ENCODE measurements around the gene ITGAL. TPM values are rescaled to one million over a fixed set of nuclear protein-coding genes. Genes with fewer than 3 reads are reported as not detected.

Gene ITGAL
- total and polyA plus RNA-seq, 2 of the 13 experiments (the other 11 are each of a cell fraction or from before 2014, with no cell fraction given), result 0.86 to 1.2 TPM

- TF ChIP-seq CHD4 (IDR thresholded peaks at IDR 0.05; ENCODE audit: borderline replicate concordance, low read length), result peak; percentile 93; the same call in 1 of the 2 replicates
- TF ChIP-seq ZKSCAN5 (CRISPR knock-in tag; IDR thresholded peaks at IDR 0.05), result peak; percentile 51; the same call in 1 of the 2 replicates
- no peak for TF ChIP-seq RFXANK (CRISPR knock-in tag; IDR thresholded peaks at IDR 0.05)
- 0 out of 2 replicates have a peak, but pooled peaks have one; percentile 3 for TF ChIP-seq RAD21 (CRISPR knock-in tag; IDR thresholded peaks at IDR 0.05)
- no peak; the same call in 1 of the 2 replicates for TF ChIP-seq PHF21A (CRISPR knock-in tag; IDR thresholded peaks at IDR 0.05)
- peak; percentile 5; the same call in 1 of the 2 replicates for TF ChIP-seq MED13 (CRISPR knock-in tag; IDR thresholded peaks at IDR 0.05)
Observed at GRCh38 chr16:30558789-30559377, 86.3 kb downstream of the ITGAL start (continued).

- Histone ChIP-seq H3K4me2 (ENCODE audit: low read depth, low read length) (no peak overlapping the region), H3K36me3 (replicated peaks in 1 of 2; ENCODE audit: control insufficient read depth in 1 of 2, insufficient read depth in 2 of 2, low read length in 2 of 2) (peaks cover 0 to 16% of the 10 kb centered on the region in 2 experiments; a peak in 3 of 5 replicates), H3K9ac (ENCODE audit: insufficient read depth, low read depth, low read length) (no peak overlapping the region), H3K4me1 (ENCODE audit: insufficient read depth, low read length) (peaks cover 27% of the 10 kb centered on the region), H2AFZ (ENCODE audit: low read length) (no peak overlapping the region), H4K20me1 (ENCODE audit: insufficient read depth, low read length) (no peaks in the 10 kb centered on the region), H3K79me2 (ENCODE audit: insufficient read depth, low read length) (peaks cover 19% of the 10 kb centered on the region), H3K27ac (ENCODE audit: extremely low read length, insufficient read depth, low read length) (no peak overlapping the region), H3K9me3 (ENCODE audit: low read length) (no peaks in the 10 kb centered on the region), H3K27me3 (ENCODE audit: control insufficient read depth in 1 of 2, insufficient read depth in 2 of 2, low read length in 2 of 2) (no peaks in the 10 kb centered on the region), H3K4me3 (replicated peaks in 1 of 3; ENCODE audit: insufficient read depth in 1 of 3, low read depth in 2 of 3, low read length in 3 of 3) (no peak overlapping the region)
- DNase-seq (ENCODE audit: low spot score), result no peak
- no peak for ATAC-seq
- intact Hi-C loops (cut with micrococcal nuclease; ENCODE audit: unreplicated experiment) (loop anchor here (2.0 to 5.0 kb wide), 3 partner anchors 25 to 38 kb away; partner anchors contain the start of genes ZNF747 and ZNF768), in situ Hi-C loops (cut with HindIII; ENCODE audit: extremely low pct_ligation_motif_present, low pct_unique_long_range_greater_than_20kb) (no loop called here)
- ChIA-PET POLR2A (interaction anchor here (2.4 to 4.0 kb wide), 3 partner anchors 12 to 92 kb away, joined by 7 to 187 read pairs (median 73); partner anchors contain the start of genes PRR14, ZNF688 and ZNF747), CTCF (ENCODE audit: low intra/inter-chr PET ratio, low total read pairs) (no interaction called here)
- WGBS (ENCODE audit: low lambda C conversion rate), result 93% methylated on average over 6 of the region's 6 CpGs
- TF ChIP-seq ZNF879 (CRISPR knock-in tag; IDR thresholded peaks at IDR 0.05) (no peak), PPARG (CRISPR knock-in tag; conservative IDR thresholded peaks at IDR 0.05) (peak; percentile 55; the same call in 1 of the 2 replicates)
- FAIRE-seq, result no peak
- no TSS peak for BruUV-seq (replicated peaks)
Observed at GRCh38 chr16:30559690-30560089, 87.1 kb downstream of the ITGAL start.
